Measurements from ENCODE around the gene CACUL1.

Gene CACUL1

DNA sequence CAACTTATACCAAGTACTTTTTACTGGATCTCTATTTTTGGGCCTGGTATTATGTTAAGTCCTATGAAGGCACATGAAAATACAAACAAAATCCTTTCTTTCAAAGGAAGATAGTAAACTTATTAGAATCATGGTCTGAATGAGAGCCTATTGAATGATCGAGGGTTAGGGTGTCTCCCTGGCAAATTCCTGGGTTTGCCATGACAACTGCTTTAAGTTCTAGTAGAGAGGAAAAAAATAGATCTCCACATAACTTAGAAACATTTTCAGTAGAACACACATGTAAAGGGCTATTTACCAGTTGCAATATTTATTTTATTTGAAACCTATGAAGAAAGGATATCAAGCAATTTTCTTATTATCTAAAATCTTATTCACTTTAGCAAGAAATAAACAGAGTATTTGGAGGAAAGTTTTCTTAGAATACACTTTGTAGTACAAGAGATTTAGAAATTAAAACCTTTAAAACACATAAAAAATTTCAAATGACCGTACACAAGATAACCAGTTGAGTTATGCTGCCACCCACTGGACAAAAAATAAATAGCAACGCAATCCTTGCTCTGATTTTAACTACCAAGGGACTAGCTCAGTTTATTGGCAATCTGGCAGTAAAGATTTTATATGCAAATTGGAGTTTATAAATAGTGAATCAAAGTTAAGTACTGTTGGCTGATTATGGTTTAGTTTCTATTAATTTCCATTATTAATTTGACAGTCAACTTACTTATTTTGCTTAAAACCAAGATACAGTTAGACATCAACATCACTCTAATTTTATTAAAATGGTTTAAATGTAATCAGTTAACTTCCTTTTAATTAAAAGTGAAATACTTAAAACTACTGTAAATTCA, 33.9 kb downstream of the CACUL1 start:
- peak; percentile 36; the same call in 1 of the 2 replicates for TF ChIP-seq CTCF (IDR thresholded peaks at IDR 0.05; ENCODE audit: low read depth, low read length)
- no peak overlapping the region for H3K4me3 ChIP-seq (ENCODE audit: low read depth, low read length)

DNA sequence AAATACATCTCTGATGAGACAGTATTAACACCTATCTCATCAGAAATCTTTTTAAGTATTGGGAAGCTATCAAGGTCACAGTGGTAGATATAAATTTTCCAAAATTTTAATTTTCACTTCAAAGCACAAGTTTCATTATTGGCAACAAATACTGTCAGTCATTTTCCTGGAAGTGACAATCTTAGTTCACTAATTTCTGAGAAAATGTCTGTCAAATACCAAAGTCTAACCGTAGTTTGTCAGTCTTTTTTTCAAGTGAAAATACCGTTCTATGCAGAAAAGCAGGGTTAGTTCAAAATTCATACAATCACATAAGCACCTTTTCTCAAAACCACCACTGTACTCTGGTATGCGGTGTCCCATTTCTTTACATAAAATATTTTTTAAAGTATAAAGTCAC, 40.4 kb downstream of the CACUL1 start:
- TF ChIP-seq CTCF (IDR thresholded peaks at IDR 0.05; ENCODE audit: low read depth, low read length), result no peak
- no peak overlapping the region for H3K4me3 ChIP-seq (ENCODE audit: low read depth, low read length)

GRCh38 chr10:118712930-118713634, 41.7 kb downstream of the CACUL1 start:
- TF ChIP-seq CTCF (IDR thresholded peaks at IDR 0.05; ENCODE audit: low read depth, low read length), result peak; percentile 34; the same call in 1 of the 2 replicates
- no peak overlapping the region for H3K4me3 ChIP-seq (ENCODE audit: low read depth, low read length)

DNA sequence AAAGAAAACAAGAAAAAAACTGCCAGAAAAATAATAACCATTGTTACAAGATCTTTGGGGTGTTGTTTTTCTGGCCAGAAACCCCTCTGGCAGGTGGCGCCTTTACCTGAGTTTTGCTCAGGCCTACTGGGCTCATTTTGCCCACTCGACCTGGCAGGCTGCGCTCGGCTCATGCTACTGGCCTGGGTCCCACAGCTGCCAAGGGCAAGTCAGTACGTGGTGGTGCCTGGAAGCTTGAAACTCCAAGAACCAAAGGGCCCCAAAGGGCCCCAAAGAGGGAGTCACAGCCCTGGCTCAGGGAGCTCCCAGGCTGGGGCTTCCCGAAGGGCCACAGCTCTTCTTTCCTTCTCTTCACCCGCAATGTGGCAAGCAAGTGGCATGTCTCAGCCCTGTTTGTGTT, 42.7 kb downstream of the CACUL1 start:
- no peak for TF ChIP-seq CTCF (IDR thresholded peaks at IDR 0.05; ENCODE audit: low read depth, low read length)
- H3K4me3 ChIP-seq (ENCODE audit: low read depth, low read length), result no peak overlapping the region

GRCh38 chr10:118710487-118710886, 44.3 kb downstream of the CACUL1 start:
- TF ChIP-seq CTCF (IDR thresholded peaks at IDR 0.05; ENCODE audit: low read depth, low read length), result no peak
- H3K4me3 ChIP-seq (ENCODE audit: low read depth, low read length), result no peak overlapping the region

GRCh38 chr10:118708571-118708970, 46.2 kb downstream of the CACUL1 start:
- TF ChIP-seq CTCF (IDR thresholded peaks at IDR 0.05; ENCODE audit: low read depth, low read length), result no peak
- no peak overlapping the region for H3K4me3 ChIP-seq (ENCODE audit: low read depth, low read length)

DNA sequence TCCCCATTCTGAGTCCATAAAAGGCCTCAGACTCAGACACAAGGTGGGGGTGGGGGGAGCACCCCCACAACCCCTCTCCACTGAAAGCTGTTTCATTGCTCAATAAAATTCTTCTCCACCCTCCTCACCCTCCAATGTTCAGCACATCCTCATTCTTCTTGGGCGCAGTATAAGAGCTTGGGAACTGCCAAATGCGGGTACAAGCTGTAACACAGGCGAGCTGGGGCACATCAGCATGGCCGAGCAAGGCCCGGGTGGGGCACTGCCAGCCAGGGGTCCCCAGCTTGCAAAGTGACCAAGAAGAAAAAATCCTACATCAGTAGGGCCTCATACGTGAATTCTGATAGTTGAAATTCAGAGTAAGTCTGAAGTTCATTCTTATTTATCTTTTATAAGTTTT, 50.1 kb downstream of the CACUL1 start:
- TF ChIP-seq CTCF (IDR thresholded peaks at IDR 0.05; ENCODE audit: low read depth, low read length), result no peak
- no peak overlapping the region for H3K4me3 ChIP-seq (ENCODE audit: low read depth, low read length)
